WERI-Rb-1 (cell line): ENCODE results near the gene KRTAP4-1.
"Not testable (repeated sequence)": the region's sequence is repeated elsewhere in the genome, so short reads cannot be mapped to it uniquely, and the experiment has no call there.

Source experiments
- DNase-seq: peaks from one replicate; pipeline ENCODE4 v3.0.0-alpha.2; 2020
- H3K27ac ChIP-seq: fragments of 250-450 bp; sonication (Bioruptor Pico); 2 replicates; pipeline ENCODE4 v1.5.1; 2020; ENCODE audit warnings: mild to moderate bottlenecking, moderate library complexity
- H3K27me3 ChIP-seq: fragments of 250-450 bp; sonication (Bioruptor Pico); 2 replicates; pipeline ENCODE4 v1.5.1; 2021; ENCODE audit warnings: mild to moderate bottlenecking, low read depth, moderate library complexity; ENCODE audit not compliant: insufficient read depth, severe bottlenecking
- H3K36me3 ChIP-seq: fragments of 250-450 bp; sonication (Bioruptor Pico); 2 replicates; pipeline ENCODE4 v1.5.1; 2020; ENCODE audit warnings: mild to moderate bottlenecking, moderate library complexity
- H3K4me3 ChIP-seq: 2 replicates; pipeline ENCODE4 v1.5.1; 2011; ENCODE audit warnings: low read depth, mild to moderate bottlenecking, control low read depth, low read length
- H3K9me3 ChIP-seq: fragments of 250-450 bp; sonication (Bioruptor Pico); 2 replicates; pipeline ENCODE4 v1.5.1; 2021; ENCODE audit warnings: mild to moderate bottlenecking, moderate library complexity; ENCODE audit not compliant: severe bottlenecking
- CTCF ChIP-seq: IDR thresholded peaks from 2 replicates; pipeline ENCODE4 v1.5.1; 2011; ENCODE audit warnings: low read depth, mild to moderate bottlenecking, control low read depth, inconsistent platforms, low read length

KRTAP4-1 gene

GRCh38 chr17:41167561-41167960 lies 17.1 kb downstream of the KRTAP4-1 start:
- no peak for TF ChIP-seq CTCF
- DNase-seq = no peak
- Histone ChIP-seq H3K27ac (no peak overlapping the region), H3K4me3 (no peak overlapping the region), H3K27me3 (peaks cover 76% of the 10 kb centered on the region), H3K9me3 (no peaks in the 10 kb centered on the region), H3K36me3 (no peaks in the 10 kb centered on the region)

GRCh38 chr17:41163828-41164227 lies 20.9 kb downstream of the KRTAP4-1 start:
- Histone ChIP-seq H3K4me3 (no peak overlapping the region), H3K9me3 (no peaks in the 10 kb centered on the region), H3K27me3 (peaks cover 67% of the 10 kb centered on the region), H3K27ac (no peak overlapping the region), H3K36me3 (no peaks in the 10 kb centered on the region)
- DNase-seq = no peak
- no peak for TF ChIP-seq CTCF

- TF ChIP-seq CTCF = no peak
Measured at GRCh38 chr17:41160648-41161047, 24.1 kb downstream of the KRTAP4-1 start, which contains the start of gene KRTAP4-4. Gene KRTAP4-4, minus strand, starts transcription at chr17:41160748. Its CDS starts 57 bp downstream, at chr17:41160691.

GRCh38 chr17:41160190-41160589 lies 24.5 kb downstream of the KRTAP4-1 start:
- H3K27me3 ChIP-seq = peaks cover 78% of the 10 kb centered on the region
- H3K27ac ChIP-seq, H3K36me3 ChIP-seq, H3K4me3 ChIP-seq, DNase-seq, H3K9me3 ChIP-seq: not testable (repeated sequence)

More at GRCh38 chr17:41160648-41161047, 24.1 kb downstream of the KRTAP4-1 start, which contains the start of gene KRTAP4-4:
- no peak within 1 kb of the TSS for H3K4me3 ChIP-seq
- no peaks in the 10 kb centered on the region for H3K36me3 ChIP-seq
- DNase-seq = no peak
- H3K27me3 ChIP-seq = peaks cover 73% of the 10 kb centered on the region
- H3K9me3 ChIP-seq = no peaks in the 10 kb centered on the region
- H3K27ac ChIP-seq = no peak within 1 kb of the TSS

- H3K9me3 ChIP-seq = no peaks in the 10 kb centered on the region
- H3K4me3 ChIP-seq = no peak overlapping the region
- no peak for TF ChIP-seq CTCF
- no peak for DNase-seq
- H3K27me3 ChIP-seq = peaks cover 91% of the 10 kb centered on the region
- H3K36me3 ChIP-seq = no peaks in the 10 kb centered on the region
- H3K27ac ChIP-seq = no peak overlapping the region
Measured at GRCh38 chr17:41153856-41154255, 30.9 kb downstream of the KRTAP4-1 start.

- no peak overlapping the region for H3K27ac ChIP-seq
- H3K4me3 ChIP-seq = no peak overlapping the region
- no peak for TF ChIP-seq CTCF
- no peak for DNase-seq
- H3K27me3 ChIP-seq = peaks cover 90% of the 10 kb centered on the region
- H3K36me3 ChIP-seq = no peaks in the 10 kb centered on the region
- no peaks in the 10 kb centered on the region for H3K9me3 ChIP-seq
Measured at GRCh38 chr17:41151525-41151924, 33.2 kb downstream of the KRTAP4-1 start.
